ENCODE data around the gene USP7.

Gene USP7

GRCh38 chr16:8934601-8935000 is 29.1 kb downstream of the USP7 start:
- TF ChIP-seq CTCF (IDR thresholded peaks at IDR 0.05; ENCODE audit: insufficient read depth, low read length): no peak
- no peak for TF ChIP-seq GABPA (IDR thresholded peaks at IDR 0.05; ENCODE audit: low read depth)
- no peak for TF ChIP-seq REST (IDR thresholded peaks at IDR 0.05; ENCODE audit: insufficient replicate concordance, low read depth)
- no peak for TF ChIP-seq SPI1 (IDR thresholded peaks at IDR 0.05; ENCODE audit: borderline replicate concordance, low read depth)
- TF ChIP-seq POLR2AphosphoS5 (IDR thresholded peaks at IDR 0.05; ENCODE audit: low read depth): no peak
- H3K4me3 ChIP-seq (replicated peaks; ENCODE audit: insufficient read depth, low read length): no peak overlapping the region
- H3K27ac ChIP-seq (replicated peaks): no peak overlapping the region
- H3K27me3 ChIP-seq (ENCODE audit: insufficient read depth, poor library complexity, severe bottlenecking): no peaks in the 10 kb centered on the region
- no peak for DNase-seq (ENCODE audit: low read depth in 1 of 2, low spot score in 1 of 2)

- no peak overlapping the region for H3K4me3 ChIP-seq (replicated peaks; ENCODE audit: insufficient read depth, low read length)
- TF ChIP-seq GABPA (IDR thresholded peaks at IDR 0.05; ENCODE audit: low read depth): no peak
- TF ChIP-seq REST (IDR thresholded peaks at IDR 0.05; ENCODE audit: insufficient replicate concordance, low read depth): peak; percentile 98
- no peak for TF ChIP-seq CTCF (IDR thresholded peaks at IDR 0.05; ENCODE audit: insufficient read depth, low read length)
- no peak overlapping the region for H3K27ac ChIP-seq (replicated peaks)
- H3K27me3 ChIP-seq (ENCODE audit: insufficient read depth, poor library complexity, severe bottlenecking): no peaks in the 10 kb centered on the region
- DNase-seq (ENCODE audit: low read depth in 1 of 2, low spot score in 1 of 2): peak in 1 of 2 experiments; percentile 8
Observed at GRCh38 chr16:8931859-8932258, 31.8 kb downstream of the USP7 start.

- H3K27ac ChIP-seq (replicated peaks): no peak overlapping the region
- no peaks in the 10 kb centered on the region for H3K27me3 ChIP-seq (ENCODE audit: insufficient read depth, poor library complexity, severe bottlenecking)
- TF ChIP-seq POLR2AphosphoS5 (IDR thresholded peaks at IDR 0.05; ENCODE audit: low read depth): no peak
- TF ChIP-seq CTCF (IDR thresholded peaks at IDR 0.05; ENCODE audit: insufficient read depth, low read length): no peak
- TF ChIP-seq GABPA (IDR thresholded peaks at IDR 0.05; ENCODE audit: low read depth): no peak
- TF ChIP-seq REST (IDR thresholded peaks at IDR 0.05; ENCODE audit: insufficient replicate concordance, low read depth): no peak
- TF ChIP-seq SPI1 (IDR thresholded peaks at IDR 0.05; ENCODE audit: borderline replicate concordance, low read depth): no peak
- no peak overlapping the region for H3K4me3 ChIP-seq (replicated peaks; ENCODE audit: insufficient read depth, low read length)
- no peak for DNase-seq (ENCODE audit: low read depth in 1 of 2, low spot score in 1 of 2)
Observed at GRCh38 chr16:8929086-8929748, 34.5 kb downstream of the USP7 start.

Data from HL-60 (cell line).